HG02763 (cell line): ENCODE measurements around the gene SOWAHD.
A peak's percentile ranks its signal among the peaks of the same experiment; 100 is the strongest.
"Not testable (repeated sequence)": the region's sequence is repeated elsewhere in the genome, so short reads cannot be mapped to it uniquely, and the experiment has no call there.

Experiments
- ATAC-seq: cut with Tn5 transposase; IDR thresholded peaks from one replicate; pipeline ENCODE4 v1.9.1; 2021; ENCODE audit warnings: mild to moderate bottlenecking, moderate library complexity; ENCODE audit not compliant: unreplicated experiment

SOWAHD gene

DNA sequence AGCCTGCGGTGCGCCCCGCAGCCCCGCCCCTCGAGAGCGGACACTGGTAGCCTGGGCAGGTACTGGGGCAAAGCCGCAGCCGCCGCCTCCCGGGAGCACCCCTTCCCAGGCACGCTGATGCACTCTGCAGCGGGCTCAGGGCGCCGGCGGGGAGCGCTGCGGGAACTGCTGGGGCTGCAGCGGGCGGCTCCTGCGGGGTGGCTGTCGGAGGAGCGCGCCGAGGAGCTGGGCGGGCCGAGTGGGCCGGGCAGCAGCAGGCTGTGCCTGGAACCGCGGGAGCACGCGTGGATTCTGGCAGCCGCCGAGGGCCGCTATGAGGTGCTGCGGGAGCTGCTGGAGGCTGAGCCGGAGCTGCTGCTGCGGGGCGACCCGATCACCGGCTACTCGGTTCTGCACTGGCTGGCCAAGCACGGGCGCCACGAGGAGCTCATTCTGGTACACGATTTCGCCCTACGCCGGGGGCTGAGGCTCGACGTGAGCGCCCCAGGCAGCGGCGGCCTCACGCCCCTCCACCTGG lies 401 bp downstream of the SOWAHD start:
- no peak for ATAC-seq

DNA sequence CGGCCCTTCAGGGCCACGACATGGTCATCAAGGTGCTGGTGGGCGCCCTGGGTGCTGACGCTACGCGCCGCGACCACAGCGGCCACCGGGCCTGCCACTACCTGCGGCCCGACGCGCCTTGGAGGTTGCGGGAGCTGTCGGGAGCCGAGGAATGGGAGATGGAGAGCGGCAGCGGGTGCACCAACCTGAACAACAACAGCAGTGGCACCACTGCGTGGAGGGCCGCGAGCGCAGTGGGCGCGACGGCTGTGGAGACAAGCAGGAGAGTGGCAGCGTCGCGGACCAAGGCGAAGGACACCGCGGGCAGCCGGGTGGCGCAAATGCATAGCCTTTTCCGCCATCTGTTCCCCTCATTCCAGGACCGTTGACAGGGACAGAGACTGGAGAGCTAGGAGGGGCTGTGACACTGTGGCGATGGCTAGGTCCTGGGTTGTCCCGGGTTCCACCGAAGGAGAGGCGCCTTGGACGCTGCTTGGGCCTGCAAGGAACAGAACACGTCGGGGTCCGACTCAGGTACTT lies 919 bp downstream of the SOWAHD start:
- ATAC-seq = no peak

DNA sequence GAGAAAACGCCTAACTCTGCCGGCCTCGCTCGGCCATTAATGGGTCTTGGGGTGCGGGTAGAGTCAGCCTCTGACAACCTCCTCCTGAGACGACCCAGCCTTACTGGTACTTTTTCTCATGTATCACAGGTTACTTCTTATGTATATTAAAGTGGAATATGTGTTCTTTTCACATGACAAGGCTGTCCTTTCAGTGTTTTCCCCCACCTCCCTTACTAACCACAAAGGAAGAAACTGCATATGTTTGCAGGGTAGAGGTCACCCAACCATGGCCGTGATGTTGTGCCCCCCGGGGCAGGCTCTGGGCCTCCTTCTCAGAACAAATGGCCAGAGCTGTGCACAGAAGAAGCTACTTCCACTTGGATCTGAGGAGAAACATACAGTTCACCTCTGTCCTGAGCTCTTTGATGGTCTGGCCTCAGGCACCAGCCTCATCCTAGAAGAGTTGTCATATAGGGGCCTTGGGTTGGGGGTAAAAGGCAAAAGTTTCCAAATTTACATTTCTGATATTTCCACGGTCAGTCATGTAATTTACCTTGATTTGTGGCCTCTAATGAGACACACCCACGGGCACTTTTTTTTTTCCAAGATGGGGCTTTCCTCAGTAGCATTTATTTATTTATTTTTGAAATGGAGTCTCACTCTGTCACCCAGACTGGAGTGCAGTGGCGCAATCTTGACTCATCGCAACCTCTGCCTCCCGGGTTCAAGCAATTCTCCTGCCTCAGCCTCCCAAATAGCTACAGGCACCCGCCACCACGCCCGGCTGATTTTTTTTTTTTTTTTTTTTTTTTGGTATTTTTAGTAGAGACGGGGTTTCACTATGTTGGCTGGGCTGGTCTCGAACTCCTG lies 1.9 kb downstream of the SOWAHD start:
- no peak for ATAC-seq

DNA sequence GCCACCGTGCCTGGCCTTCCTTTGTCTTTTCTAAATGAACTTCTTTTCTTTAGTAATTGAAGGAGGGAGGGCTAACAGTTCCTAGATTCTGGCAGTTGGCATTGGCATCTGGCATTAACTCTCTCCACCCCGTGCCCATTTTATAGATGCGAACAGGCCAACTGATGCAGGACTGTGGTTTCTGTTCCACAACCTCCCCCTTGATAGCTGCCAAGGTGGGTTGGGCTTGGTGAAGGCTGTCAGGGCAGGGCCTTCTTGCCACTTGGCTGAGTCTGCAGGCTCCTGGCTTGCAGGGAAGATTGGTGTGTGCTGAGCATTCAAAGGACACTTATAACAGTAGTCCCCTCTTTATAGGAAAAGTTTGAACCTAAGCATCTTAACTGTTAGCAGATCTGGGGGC lies 4.3 kb downstream of the SOWAHD start:
- ATAC-seq = no peak

DNA sequence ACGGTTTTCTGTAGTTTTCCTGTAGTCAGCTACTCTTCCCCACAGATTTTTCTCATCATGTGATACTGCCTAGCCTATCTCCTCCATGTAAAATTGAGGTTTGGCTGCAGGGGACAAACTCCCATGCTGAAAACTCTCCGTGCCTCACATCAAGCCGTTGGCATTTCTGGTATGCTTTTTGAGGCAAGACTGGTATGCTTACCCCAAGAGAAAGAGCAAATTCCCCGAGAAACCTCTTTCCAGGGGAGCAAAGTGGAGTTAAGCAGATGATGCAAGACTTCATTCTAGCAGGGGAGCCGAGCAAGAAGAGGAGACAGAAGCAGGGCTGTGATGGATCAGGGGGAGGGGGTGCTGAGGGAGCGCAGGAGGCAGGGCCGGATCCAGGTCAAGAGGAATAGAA lies 4.8 kb downstream of the SOWAHD start:
- ATAC-seq = no peak

DNA sequence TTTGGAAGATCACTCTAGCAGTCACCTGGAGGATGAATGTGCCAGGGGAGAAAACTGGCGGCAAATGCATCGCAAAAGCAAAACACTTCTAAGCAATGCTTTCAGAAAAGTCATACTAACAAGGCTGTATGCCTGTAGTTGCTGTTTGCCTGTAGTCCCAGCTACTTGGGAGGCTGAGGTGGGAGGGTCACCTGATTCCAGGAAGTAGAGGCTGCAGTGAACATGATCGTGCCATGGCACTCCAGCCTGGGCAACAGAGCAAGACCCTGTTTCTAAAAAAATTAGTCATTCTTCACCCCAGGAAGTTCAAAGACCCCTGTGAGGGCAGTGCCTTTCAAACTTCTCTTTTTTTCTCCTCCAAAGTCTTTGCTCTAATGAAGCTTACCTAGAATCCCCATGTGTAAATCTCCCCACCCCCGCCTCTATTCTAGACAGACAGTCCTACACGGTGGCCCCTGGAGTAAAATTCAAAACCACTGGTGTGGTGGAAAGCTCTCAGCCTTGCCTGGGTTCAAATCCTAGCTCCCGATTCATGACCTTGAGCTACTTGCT lies 5.5 kb downstream of the SOWAHD start:
- no peak for ATAC-seq

GRCh38 chrX:119768436-119768835 lies 10.0 kb downstream of the SOWAHD start:
- ATAC-seq = not testable (repeated sequence)

DNA sequence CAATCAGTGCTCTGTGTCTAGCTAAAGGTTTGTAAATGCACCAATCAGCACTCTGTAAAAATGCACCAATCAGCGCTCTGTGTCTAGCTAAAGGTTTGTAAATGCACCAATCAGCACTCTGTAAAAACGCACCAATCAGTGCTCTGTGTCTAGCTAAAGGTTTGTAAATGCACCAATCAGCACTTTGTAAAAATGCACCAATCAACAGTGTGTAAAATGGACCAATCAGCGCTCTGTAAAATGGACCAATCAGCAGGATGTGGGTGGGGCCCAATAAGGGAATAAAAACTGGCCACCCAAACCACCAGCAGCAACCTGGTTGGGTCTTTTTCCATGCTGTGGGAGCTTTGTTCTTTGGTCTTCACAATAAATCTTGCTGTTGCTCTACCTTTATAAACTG lies 11.0 kb downstream of the SOWAHD start:
- ATAC-seq = not testable (repeated sequence)

GRCh38 chrX:119775517-119776238 lies 17.3 kb downstream of the SOWAHD start:
- ATAC-seq = no peak

- no peak for ATAC-seq
Observed at GRCh38 chrX:119778829-119779228, 20.4 kb downstream of the SOWAHD start.

- no peak for ATAC-seq
Observed at GRCh38 chrX:119783026-119783425, 24.6 kb downstream of the SOWAHD start.

GRCh38 chrX:119784747-119785446 lies 26.5 kb downstream of the SOWAHD start:
- ATAC-seq = no peak

GRCh38 chrX:119790977-119791436 lies 32.6 kb downstream of the SOWAHD start:
- ATAC-seq = peak; percentile 19

- peak; percentile 87 for ATAC-seq
Observed at GRCh38 chrX:119791437-119792231, 33.2 kb downstream of the SOWAHD start, which contains the start of gene RPL39. TSS of gene RPL39 (minus strand) at chrX:119791630. CDS start at chrX:119791576, 54 bp downstream.

- ATAC-seq = no peak
Observed at GRCh38 chrX:119801253-119802221, 43.1 kb downstream of the SOWAHD start.

- no peak for ATAC-seq
Observed at GRCh38 chrX:119802546-119802945, 44.2 kb downstream of the SOWAHD start.

GRCh38 chrX:119808461-119808860 lies 50.1 kb downstream of the SOWAHD start:
- ATAC-seq = not testable (repeated sequence)

GRCh38 chrX:119809185-119809666 lies 50.8 kb downstream of the SOWAHD start:
- no peak for ATAC-seq
